HG03280 (cell line): ENCODE measurements around the gene TFF2.

Source experiments
- ATAC-seq: cut with Tn5 transposase; IDR thresholded peaks from one replicate; pipeline ENCODE4 v1.9.1; 2021; ENCODE audit warnings: mild to moderate bottlenecking, moderate library complexity; ENCODE audit not compliant: unreplicated experiment

Gene TFF2

DNA sequence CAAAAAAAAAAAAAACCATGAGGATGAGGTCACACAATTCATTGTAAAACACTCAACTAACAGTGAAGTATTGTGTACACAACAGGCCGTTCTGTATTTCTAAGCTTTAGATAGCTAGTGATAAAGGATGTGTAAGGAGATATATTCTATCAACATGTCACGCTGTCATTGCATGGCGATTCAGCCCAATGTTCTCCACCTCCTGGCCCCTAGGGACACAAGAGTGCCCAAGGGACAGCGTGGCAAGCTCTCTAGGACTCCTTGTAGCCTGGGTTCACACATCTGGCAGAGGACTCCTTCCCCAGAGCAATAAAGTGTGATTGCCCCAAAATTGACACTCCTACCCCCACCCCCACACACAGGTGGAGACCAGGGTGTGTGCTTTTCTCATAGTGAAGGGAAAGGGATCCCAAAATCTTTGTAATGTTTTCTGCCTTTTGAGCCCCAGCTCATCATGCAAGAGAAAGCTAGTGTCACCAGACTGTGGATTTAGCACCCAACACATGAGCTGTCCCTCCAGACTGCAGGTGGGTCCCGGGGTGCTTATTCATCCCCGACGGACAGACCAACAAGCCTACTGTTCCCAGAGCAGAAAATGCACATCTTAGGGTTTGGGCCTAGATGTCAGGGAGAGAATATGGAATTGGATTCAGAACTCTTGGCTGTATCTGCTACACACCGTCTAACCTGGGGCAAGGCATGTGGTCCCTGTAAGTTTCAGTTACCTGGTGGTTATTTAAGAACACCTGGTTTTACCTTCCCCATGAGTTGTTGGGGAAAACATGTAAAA, 33.6 kb upstream of the TFF2 start:
- ATAC-seq: no peak

DNA sequence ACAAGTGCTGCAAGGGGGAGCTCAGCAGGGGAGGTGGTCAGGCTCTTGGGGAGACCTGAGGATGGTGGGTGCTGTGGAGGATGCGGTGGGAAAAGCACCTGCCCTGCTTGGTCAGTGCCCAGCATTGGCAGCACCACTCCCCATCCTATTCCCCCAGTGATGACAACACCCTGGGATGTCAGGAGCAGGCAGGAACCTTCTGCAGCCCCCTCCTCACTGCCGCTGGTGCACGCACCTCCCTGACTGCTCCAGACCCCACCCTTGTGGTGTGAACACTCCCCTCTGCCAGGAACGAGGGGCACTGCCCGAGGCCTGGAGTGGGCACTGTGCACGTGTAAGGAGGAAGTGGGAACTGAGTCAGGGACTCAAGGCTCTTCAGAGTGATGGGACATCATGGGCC, 32.5 kb upstream of the TFF2 start:
- no peak for ATAC-seq

DNA sequence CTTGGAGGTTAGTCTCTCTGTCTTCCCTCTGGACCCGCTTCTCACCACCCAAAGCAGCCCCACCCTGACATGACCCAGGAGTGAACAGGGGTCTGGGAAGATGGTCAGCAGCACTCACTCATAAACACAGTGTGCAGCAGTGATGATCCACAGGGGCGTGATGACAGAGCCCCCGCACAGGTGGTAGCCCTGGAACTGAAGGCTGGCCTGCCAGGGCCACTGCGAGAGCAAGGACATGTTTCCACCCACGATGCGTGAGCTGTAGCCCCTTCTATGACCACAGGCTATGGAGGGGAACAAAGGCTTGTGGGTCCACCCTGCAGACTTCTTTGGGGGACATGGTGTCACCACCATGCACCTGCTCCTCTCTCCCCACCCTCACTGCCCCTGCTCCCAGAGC, 32.1 kb upstream of the TFF2 start:
- ATAC-seq: no peak

DNA sequence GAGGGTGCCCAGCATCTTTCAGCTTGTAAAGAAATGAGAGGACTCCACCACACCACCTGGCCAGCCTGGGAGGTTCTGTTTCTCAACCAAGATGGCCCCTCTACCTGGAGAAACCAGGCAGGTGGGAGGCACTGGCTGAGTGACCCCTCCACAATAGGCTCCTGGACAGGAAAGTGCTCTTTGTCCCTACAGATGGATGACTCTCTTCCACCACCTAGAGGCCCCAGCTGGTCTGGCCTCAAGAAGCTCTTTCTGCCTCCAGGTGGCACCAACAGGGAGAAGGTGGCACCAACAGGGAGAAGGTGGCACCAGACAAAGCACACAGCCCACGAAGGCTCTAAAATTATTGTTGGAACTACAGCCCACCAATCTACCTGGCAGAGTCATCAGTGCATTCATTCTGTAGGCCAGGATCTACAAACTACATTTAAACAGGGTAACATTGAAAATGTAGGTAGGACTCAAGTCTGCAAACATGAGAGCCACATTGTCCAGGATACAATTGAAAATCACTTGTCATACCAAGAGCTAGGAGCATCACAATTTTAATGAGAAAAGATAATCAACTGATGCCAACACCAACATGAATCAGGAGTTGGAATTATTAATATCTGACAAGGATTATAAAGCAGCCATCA, 30.7 kb upstream of the TFF2 start:
- no peak for ATAC-seq

DNA sequence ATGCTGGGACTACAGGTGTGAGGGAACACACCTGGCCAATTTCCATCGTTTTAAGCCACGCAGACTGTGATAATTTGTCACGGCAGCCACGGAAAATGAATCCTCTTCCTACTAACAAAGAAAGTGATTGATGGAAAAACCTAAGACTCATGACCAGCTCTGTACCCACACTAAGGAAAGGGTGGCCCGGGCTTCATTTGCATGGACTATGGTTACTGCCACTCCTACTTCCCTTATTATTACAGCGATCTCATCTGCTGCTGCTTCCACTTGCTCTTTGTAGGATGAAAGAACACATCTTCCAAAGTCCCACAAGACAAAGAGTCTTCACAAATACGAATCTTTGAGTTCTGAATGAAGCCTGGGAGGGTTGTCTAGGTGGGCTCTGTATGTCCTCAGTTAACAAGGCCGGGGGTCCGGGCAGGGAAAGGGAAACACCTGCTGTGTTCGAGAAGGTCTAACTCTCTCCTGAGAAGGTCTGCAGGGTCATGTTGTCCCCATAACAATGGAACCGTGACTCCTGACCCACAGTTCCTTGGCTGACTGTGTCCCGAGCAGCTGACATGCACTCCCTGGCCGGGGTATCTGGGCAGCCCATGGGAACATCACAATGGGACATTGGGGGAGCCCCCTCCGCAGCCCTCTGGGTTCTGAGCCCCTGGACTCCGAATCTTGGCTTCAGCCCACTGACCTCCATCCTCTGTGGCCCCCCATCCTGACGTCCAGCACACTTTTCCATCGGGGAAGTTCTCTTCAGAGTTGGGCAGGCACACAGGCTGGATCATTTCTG, 28.8 kb upstream of the TFF2 start:
- ATAC-seq: no peak

DNA sequence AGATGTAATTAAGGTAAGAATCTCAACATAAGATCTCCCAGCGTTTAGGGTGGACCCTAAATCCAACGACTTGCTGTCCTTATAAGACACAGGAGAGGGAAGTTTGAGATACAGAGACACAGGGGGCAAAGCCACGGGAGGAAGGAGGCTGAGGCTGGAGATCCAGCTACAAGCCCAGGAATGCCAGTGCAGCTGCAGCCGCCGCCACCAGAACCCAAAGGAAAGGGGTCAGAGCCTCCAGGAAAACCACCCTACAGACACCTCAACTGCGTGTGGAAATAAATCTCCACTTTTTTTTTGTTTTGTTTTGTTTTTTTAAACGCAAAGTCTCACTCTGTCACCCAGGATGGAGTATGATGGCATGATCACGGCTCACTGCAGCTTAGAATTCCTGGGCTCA, 27.6 kb upstream of the TFF2 start:
- ATAC-seq: no peak

DNA sequence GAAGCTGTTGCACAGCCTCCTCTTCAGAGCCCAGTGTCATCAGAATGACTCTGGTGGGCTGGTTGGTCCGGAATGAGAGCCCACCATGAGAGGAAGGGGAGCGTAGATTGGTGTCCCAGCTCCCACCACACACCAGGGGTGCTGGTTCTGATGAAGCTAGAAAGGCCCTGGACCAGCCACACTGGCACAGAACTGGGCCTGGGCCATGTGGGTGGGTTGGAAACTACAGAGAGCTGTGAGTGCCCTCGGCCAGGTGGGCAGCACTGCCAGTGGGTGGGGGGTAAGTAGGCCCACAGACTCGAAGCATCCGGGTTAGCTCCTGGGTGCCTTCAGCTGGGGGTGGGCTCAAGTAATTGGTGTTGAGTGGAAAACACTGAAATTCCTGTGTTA, 27.2 kb upstream of the TFF2 start:
- ATAC-seq: no peak

DNA sequence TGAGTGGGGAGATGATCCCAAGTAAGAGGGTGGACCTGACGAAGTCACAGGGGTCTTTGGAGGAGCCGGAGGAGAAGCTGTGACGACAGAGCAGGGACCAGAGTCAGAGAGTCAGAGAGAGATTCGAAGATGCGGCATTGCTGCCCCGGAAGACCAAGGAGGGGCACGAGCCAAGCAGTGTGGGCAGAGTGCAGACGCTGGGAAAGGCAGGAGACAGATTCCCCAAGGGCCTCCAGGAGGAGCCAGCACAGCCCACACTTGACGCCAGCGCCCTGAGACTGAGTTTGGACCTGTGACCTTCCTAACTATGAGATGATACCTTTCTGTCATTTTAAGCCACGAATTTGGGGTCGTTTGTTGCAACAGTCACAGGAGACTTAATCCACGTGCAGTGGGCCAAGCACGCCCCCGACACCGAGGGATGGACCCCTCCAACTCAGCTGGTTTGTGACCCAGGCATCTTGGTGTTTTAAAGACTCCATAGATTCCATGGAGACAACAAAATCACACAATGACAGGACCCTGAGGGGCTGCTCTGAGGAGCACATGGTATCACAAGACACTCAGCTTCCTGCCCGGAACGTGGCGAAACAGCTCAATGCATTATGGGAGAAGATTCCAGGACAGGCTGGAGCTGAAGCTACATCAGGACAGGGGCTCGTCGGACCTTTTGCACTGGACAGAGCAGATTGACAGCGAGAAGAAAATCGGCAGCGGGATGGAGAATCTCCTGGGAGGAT, 26.6 kb upstream of the TFF2 start:
- no peak for ATAC-seq

DNA sequence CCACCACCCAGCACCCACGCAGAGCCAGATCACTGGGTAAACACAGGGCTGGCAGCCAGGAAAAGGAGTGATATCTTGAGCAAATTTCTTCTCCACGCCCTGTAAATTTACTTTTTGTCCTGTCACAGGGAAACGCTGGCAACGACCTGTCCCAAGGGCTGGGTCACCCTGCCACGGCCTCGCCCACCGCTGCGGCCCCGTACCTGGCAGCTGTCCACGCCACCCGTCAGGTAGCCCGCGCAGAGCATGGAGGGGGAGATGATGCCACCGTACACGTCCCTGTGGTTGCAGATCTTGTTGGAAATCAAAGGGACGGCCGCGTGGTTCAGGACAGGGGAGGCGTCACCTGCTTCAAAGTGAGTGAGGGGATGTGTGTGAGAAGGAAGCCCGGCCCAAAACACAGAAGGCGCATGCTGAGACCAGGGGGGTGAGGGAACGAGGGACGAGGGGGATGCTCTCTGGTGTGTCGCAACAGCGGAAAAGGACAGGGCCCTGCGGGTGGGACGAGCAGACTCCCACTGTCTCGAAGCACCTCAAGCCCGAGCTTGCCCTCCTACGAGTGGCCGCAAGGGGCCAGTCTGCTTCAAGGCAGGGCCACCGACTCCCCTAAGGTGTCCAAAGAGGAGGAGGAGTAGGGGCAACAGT, 25.7 kb upstream of the TFF2 start:
- ATAC-seq: no peak

DNA sequence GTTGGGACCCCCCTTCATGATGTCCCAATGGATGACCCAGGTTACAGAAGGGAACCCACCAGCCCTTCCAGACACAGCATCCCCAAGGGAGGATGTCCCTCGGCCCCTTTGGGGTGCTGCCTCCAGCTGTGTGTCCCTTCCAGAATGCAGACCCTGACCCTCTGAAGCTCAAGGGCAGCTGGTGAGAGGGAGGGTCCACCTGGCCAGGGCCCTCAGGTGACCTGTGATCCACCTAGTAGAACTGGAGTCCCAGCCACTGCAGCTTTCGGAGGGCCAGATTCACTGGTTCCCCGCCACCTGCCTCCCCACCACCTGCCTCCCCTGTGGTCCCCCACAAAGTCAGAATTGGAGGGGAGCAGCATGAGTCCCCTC, 25.2 kb upstream of the TFF2 start:
- no peak for ATAC-seq

DNA sequence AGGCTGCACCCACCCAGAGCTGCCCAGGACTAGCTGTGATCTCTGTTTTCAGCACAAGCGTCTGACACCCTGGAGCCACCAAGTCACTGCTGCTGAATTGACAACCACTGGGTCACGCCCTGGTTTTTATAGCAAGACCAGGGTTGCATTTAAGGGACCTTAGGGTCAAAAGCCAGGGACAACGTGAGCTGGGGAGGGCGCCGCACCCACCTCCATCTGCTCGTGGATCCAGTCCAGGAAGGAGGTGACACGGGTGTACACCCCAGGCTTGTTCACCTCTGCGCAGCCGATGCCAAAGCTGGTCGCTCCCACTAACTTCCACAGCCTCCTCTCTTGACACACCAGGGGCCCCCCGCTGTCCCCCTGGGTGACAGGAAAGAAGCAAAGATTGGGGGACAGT, 24.7 kb upstream of the TFF2 start:
- ATAC-seq: no peak

DNA sequence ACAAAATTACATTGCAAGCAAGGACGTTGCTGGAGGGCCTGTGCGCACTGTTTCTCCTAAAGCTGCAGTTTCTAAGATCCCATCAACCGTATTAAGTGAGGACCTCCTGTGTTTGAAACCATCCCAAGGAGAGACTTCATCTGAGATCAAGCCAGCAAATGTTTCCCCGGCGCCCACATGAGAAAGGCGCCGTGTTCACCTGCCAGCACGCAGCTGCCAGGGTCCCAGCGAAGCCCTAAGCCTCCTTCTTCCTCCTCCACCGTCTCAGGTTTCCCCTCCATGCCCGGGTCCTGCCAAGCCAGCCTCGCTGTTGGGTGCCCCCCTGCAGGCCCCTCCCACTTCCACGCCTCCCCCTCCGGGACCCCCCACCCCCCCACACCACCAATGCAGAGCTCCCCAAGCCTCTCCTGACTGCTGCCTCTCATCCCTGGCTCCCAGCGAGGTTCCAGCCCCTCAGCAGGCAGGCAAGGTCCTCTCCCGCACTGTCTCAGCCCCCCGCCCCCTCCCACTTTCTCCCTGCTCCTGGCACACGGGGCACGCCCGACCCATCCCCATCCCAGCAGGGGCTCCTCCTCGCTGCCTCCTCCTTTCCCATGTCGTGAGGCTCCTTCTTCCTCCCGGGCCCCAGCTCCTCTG, 24.2 kb upstream of the TFF2 start:
- ATAC-seq: no peak

DNA sequence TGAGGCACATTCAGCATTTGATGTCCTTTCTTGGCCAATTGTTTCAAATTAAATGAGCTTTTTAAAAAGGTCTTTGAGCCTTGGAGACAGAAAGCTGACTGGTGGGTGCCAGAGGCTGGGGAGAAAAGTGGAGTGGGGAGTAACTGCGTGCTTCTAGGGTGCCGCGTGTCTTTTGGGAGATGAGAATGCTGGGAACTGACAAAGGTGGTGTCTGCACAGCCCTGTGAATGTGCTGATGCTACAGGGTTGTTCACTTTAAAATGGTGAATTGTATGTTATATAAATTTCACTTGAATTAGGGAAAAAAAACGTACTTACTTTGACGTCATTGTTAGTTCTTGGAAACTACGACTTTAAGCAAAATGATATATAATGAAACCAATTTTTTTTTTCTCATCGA, 23.7 kb upstream of the TFF2 start:
- no peak for ATAC-seq

DNA sequence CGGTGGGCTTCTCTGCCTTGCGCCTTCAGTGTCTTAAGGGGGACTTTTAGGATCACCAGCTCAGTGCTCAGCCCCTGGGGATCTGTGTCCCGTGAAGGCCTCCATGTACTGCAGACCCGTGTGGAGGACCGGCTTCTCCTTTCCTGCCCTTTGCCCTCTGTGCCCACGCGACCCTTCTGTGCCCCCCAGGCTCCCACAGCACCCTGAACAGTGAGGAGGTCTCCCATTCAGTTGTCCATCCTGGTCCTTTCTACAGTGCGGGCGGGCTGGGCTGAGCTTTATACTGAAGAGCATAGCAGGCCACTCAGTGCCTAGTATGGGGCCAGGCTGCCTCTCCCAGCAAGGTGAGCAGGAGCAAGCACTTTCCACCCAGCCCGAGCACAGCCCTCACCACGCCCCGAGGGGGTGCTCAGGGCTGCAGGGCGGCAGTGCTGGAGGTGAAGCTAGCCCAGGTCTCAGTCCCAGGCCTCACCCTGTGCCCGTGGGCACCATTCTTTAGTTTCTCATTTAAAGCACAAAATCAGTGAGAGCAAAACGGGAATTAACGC, 23.2 kb upstream of the TFF2 start:
- ATAC-seq: no peak

DNA sequence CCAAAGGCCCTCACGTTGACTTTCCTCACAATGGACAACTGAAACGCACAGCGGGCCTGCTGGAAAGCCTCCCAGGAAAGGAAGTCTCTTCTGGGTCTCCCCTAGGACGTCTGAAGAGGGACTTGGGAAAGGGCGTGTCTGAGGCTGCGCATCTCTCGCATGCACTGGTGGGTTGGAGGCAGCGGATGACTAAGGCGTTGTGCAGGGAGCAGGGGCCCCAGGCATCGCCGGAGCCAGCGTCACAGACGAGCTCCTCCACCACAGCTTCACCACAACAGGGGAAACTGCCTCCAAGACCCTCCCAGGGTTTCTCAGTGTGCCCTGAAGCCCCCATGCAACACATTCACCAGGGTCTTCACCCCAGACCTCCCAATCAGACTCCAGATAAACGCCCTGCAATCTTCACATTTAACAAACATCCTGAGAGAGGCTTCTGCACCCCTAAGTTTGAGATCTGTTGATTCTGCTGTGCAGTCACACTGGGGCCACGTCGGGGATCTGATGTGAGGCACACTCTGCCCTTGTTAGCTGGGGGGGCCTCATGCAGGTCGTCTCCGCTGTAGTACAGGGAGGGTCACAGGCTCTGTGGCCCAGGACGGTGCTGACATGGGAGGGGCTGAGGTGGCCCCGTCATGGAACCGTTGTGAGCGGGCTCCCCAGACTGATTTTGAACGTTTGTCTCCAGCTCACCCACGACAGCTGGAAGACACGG, 22.6 kb upstream of the TFF2 start:
- ATAC-seq: no peak

DNA sequence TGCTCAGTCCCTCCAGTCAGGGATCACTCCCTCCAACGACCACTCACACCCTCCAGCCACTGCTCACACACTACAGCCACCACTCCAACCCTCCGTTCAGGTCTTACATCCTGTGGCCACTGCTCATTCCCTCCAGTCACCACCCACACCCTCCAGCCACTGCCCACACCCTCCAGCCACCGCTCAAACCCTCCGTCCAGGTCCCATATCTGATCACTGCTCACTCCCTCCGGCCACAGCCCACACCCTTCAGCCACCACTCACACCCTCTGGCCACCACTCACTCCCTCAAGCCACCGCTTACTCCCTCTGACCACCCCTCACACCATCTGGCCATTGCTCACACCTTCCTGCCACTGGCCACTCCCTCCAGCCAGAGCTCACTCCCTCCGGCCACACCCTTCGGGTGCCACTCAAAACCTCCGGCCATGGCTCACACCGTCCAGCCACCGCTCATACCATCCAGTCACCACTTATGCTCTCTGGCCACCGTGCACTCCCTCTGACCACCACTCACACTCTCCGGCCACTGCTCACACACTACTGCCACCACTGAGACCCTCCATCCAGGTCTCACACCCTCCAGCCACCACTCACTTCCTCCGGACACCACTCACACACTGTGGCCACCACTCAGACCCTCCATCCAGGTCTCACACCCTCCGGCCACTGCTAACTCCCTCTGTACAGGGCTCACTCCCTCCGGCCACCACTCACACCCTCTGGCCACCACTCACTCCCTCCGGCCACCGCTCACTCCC, 20.3 kb upstream of the TFF2 start:
- no peak for ATAC-seq

DNA sequence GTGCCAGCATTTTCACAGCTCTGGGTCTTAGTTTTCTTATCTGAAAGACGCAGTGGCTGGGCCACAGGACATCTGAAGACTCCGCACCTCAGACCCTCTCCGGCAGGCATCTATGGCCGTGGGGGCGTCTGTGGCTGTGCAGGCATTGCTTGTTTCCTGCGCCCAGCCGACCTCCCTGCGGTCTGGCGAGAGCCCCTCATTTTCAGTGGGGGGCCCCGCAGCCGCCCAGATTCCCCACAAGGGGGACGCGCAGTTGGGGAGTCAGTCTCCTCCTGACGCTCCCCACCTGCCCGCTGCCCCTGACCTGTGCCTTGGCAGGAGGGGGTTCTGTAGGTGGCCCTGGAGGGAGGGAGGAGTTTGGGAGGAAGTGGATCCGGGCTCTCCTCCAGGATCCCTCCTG, 19.0 kb upstream of the TFF2 start:
- no peak for ATAC-seq

DNA sequence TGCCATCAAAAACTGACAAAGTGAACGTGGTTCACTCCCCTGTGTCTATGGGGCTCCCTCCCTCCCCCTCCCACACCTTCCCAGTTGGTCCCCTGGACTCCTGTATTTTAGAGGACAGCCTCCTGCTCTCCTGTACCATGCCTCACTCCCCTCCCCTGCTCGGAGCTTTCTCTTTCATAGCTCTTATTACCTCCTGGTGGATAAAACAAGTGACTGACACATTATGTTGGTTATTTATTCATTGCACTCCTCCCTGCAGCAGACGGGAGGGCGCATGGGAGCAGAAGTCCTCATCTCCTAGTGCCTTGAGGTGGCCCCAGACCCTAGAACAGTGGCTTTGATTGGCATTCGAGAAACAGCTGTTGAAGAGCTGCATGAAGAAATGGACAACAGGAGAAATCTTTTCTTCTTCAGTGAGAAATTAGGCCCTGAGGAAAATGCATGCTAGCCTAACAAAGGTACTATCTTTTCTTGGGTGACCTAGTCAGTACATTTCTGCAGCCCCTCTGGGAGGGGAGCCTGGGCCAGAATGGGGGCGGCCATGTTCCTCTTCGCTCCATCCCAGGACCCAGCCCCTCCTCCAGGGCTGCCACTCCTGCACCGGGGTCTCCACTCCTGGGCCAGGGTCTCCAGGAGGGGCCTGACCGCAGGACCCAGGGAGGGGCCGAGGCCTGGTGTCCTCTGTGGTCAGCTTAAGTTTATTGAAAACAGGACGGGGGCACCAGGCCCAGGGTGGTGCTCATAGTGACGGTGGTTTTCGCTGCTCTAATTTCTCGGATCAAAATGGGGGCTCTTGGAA, 16.8 kb upstream of the TFF2 start:
- no peak for ATAC-seq
